Keratinocyte (primary cell): ENCODE measurements around the gene ALOXE3.

Source experiments
- EZH2 ChIP-seq: IDR thresholded peaks from one replicate; pipeline ENCODE4 v1.6.1; 2012; ENCODE audit warnings: inconsistent platforms, mild to moderate bottlenecking, low read length, moderate library complexity
- TF ChIP-seq, protein P1 (sequence below), 3 experiments: IDR thresholded peaks in 1 of 3; conservative IDR thresholded peaks in 1 of 3; optimal IDR thresholded peaks in 1 of 3; 2 replicates in 2 of 3; 3 replicates in 1 of 3; pipeline versions ENCODE3 to v1.5.1; 2011; ENCODE audit warnings: low read length in 3 of 3, mild to moderate bottlenecking in 3 of 3, moderate library complexity in 2 of 3, control low read depth in 1 of 3, inconsistent platforms in 1 of 3; ENCODE audit not compliant: insufficient read depth in 2 of 3; ENCODE audit errors: extremely low read depth in 1 of 3

DNA sequence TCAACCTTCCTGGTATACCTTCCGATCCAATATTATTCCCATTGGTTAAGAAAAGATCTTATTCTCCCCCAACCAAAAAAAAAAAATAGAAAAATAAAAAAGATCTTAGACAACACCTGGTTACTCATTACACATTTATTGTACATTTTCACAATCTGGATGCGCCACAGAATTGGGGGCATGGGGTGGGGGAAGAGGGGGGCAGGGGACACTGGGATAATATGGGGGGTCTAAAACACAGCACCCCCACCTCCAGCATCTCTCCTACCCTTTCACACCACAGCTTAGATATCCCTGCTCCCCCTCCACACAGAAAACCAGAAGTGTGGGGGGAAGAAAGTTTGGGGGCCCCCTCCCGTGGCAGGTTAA is 40.7 kb upstream of the ALOXE3 start:
- TF ChIP-seq, protein P1, sequence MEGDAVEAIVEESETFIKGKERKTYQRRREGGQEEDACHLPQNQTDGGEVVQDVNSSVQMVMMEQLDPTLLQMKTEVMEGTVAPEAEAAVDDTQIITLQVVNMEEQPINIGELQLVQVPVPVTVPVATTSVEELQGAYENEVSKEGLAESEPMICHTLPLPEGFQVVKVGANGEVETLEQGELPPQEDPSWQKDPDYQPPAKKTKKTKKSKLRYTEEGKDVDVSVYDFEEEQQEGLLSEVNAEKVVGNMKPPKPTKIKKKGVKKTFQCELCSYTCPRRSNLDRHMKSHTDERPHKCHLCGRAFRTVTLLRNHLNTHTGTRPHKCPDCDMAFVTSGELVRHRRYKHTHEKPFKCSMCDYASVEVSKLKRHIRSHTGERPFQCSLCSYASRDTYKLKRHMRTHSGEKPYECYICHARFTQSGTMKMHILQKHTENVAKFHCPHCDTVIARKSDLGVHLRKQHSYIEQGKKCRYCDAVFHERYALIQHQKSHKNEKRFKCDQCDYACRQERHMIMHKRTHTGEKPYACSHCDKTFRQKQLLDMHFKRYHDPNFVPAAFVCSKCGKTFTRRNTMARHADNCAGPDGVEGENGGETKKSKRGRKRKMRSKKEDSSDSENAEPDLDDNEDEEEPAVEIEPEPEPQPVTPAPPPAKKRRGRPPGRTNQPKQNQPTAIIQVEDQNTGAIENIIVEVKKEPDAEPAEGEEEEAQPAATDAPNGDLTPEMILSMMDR (optimal IDR thresholded peaks at IDR 0.05 in 1 of 3, IDR thresholded peaks at IDR 0.05 in 1 of 3, conservative IDR thresholded peaks at IDR 0.05 in 1 of 3; ENCODE audit: extremely low read depth in 1 of 3, insufficient read depth in 2 of 3, low read length in 3 of 3), result no peak
- TF ChIP-seq EZH2, result no peak
